Measurements from ENCODE around the gene POPDC2.

POPDC2 gene

DNA sequence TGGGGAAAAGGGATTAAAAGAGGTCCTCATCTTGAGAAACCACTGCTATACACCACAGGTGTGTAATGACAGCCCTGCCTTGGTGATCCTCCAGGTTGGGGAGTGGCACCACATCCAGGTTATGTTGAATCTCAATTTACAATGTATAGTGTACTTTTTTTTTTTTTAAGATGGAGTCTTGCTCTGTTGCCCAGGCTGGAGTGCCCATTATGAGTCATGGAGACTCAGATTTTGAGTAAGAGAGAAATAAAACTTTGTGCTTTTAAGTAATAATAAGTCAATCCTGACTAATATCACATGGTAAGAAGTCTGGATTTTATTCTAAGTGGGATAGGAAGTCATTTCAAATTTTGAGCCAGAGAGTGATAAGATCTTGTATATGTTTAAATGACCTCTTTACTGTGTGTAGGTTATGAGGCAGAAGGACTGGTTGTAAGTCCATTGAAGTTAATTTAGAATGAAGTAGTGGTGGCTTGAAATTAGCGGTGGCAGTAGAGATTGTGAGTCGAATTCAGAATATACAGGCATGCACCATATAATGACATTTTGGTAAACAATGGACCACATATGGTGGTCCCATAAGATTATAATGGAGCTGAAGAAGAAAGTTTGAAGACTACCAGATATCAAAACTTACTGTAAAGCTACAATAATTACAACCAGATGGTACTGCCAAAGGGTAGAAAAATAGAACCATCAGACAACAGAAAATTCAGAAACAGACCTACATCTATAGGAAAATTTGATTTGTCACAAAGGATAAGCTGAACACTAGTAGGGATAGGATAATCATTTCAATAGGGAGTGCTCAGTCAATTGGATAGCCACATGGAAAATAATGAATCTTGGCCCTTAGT is 20.7 kb downstream of the POPDC2 start:
- H3K4me3 ChIP-seq (ENCODE audit: low read depth, low read length) = no peak overlapping the region
- H3K27ac ChIP-seq (ENCODE audit: extremely low read depth, low read depth, low read length) = no peak overlapping the region
- POLR2A ChIA-PET = no interaction called here
- H3K4me1 ChIP-seq (ENCODE audit: control insufficient read depth, insufficient read depth, low read length) = no peaks in the 10 kb centered on the region
- H3K36me3 ChIP-seq (ENCODE audit: control insufficient read depth in 2 of 2, insufficient read depth in 1 of 2, low read length in 2 of 2) = peaks cover 0 to 4% of the 10 kb centered on the region in 2 experiments; a peak in 1 of 3 replicates
- TF ChIP-seq, protein P1, sequence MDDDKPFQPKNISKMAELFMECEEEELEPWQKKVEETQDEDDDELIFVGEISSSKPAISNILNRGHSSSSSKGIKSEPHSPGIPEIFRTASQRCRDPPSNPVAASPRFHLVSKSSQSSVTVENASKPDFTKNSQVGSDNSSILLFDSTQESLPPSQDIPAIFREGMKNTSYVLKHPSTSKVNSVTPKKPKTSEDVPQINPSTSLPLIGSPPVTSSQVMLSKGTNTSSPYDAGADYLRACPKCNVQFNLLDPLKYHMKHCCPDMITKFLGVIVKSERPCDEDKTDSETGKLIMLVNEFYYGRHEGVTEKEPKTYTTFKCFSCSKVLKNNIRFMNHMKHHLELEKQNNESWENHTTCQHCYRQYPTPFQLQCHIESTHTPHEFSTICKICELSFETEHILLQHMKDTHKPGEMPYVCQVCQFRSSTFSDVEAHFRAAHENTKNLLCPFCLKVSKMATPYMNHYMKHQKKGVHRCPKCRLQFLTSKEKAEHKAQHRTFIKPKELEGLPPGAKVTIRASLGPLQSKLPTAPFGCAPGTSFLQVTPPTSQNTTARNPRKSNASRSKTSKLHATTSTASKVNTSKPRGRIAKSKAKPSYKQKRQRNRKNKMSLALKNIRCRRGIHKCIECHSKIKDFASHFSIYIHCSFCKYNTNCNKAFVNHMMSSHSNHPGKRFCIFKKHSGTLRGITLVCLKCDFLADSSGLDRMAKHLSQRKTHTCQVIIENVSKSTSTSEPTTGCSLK (tag by site-specific recombination; IDR thresholded peaks at IDR 0.05) = no peak
- TF ChIP-seq ZNF48 (tag by site-specific recombination; IDR thresholded peaks at IDR 0.05) (no peak), ZNF514 (tag by site-specific recombination; IDR thresholded peaks at IDR 0.05) (no peak), ZSCAN4 (tag by site-specific recombination; IDR thresholded peaks at IDR 0.05) (no peak), ZNF610 (tag by site-specific recombination; IDR thresholded peaks at IDR 0.05; ENCODE audit: borderline replicate concordance) (no peak), TRIM28 (IDR thresholded peaks at IDR 0.05; ENCODE audit: borderline replicate concordance, low read length) (no peak), ZBTB48 (tag by site-specific recombination; IDR thresholded peaks at IDR 0.05) (no peak), ZIC2 (tag by site-specific recombination; IDR thresholded peaks at IDR 0.05) (no peak), PRDM10 (tag by site-specific recombination; IDR thresholded peaks at IDR 0.05) (no peak)
- TF ChIP-seq, protein P2, sequence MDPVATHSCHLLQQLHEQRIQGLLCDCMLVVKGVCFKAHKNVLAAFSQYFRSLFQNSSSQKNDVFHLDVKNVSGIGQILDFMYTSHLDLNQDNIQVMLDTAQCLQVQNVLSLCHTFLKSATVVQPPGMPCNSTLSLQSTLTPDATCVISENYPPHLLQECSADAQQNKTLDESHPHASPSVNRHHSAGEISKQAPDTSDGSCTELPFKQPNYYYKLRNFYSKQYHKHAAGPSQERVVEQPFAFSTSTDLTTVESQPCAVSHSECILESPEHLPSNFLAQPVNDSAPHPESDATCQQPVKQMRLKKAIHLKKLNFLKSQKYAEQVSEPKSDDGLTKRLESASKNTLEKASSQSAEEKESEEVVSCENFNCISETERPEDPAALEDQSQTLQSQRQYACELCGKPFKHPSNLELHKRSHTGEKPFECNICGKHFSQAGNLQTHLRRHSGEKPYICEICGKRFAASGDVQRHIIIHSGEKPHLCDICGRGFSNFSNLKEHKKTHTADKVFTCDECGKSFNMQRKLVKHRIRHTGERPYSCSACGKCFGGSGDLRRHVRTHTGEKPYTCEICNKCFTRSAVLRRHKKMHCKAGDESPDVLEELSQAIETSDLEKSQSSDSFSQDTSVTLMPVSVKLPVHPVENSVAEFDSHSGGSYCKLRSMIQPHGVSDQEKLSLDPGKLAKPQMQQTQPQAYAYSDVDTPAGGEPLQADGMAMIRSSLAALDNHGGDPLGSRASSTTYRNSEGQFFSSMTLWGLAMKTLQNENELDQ (tag by site-specific recombination; IDR thresholded peaks at IDR 0.05; ENCODE audit: low read depth) = no peak
- CTCF ChIA-PET = no interaction called here
- no peaks in the 10 kb centered on the region for H3K9me3 ChIP-seq (ENCODE audit: control insufficient read depth, insufficient read depth, low read depth, low read length)

- POLR2A ChIA-PET = no interaction called here
Measured at GRCh38 chr3:119637679-119638477, 22.5 kb downstream of the POPDC2 start.

More at GRCh38 chr3:119637679-119638477, 22.5 kb downstream of the POPDC2 start:
- Histone ChIP-seq H3K27ac (ENCODE audit: extremely low read depth, low read depth, low read length) (no peak overlapping the region), H3K4me3 (ENCODE audit: low read depth, low read length) (no peak overlapping the region), H3K9me3 (ENCODE audit: control insufficient read depth, insufficient read depth, low read depth, low read length) (no peaks in the 10 kb centered on the region), H3K4me1 (ENCODE audit: control insufficient read depth, insufficient read depth, low read length) (no peaks in the 10 kb centered on the region), H3K36me3 (ENCODE audit: control insufficient read depth in 2 of 2, insufficient read depth in 1 of 2, low read length in 2 of 2) (peaks cover 0 to 4% of the 10 kb centered on the region in 2 experiments; a peak in 1 of 3 replicates)
- TF ChIP-seq ZNF701 (tag by site-specific recombination; IDR thresholded peaks at IDR 0.05) (no peak), ZBTB48 (tag by site-specific recombination; IDR thresholded peaks at IDR 0.05) (no peak), ZNF366 (tag by site-specific recombination; conservative IDR thresholded peaks at IDR 0.05) (0 out of 2 replicates have a peak, but pooled peaks have one; percentile 21), ZNF335 (tag by site-specific recombination; conservative IDR thresholded peaks at IDR 0.05) (peak; percentile 41; the same call in 1 of the 2 replicates), MZF1 (tag by site-specific recombination; IDR thresholded peaks at IDR 0.05; ENCODE audit: borderline replicate concordance) (no peak), GLI2 (tag by site-specific recombination; IDR thresholded peaks at IDR 0.05; ENCODE audit: borderline replicate concordance, low read depth) (no peak)
- TF ChIP-seq, protein P1 (tag by site-specific recombination; IDR thresholded peaks at IDR 0.05) = no peak
- CTCF ChIA-PET = no interaction called here
